Midbrain (tissue), 1 donor: ENCODE data around the gene RHOBTB3.
"Not testable (repeated sequence)": the region's sequence is repeated elsewhere in the genome, so short reads cannot be mapped to it uniquely, and the experiment has no call there.

ENCODE experiments used
- DNase-seq: peaks from one replicate; lab custom pipeline; 2025; lab: John Stamatoyannopoulos, UW

RHOBTB3 gene

DNA sequence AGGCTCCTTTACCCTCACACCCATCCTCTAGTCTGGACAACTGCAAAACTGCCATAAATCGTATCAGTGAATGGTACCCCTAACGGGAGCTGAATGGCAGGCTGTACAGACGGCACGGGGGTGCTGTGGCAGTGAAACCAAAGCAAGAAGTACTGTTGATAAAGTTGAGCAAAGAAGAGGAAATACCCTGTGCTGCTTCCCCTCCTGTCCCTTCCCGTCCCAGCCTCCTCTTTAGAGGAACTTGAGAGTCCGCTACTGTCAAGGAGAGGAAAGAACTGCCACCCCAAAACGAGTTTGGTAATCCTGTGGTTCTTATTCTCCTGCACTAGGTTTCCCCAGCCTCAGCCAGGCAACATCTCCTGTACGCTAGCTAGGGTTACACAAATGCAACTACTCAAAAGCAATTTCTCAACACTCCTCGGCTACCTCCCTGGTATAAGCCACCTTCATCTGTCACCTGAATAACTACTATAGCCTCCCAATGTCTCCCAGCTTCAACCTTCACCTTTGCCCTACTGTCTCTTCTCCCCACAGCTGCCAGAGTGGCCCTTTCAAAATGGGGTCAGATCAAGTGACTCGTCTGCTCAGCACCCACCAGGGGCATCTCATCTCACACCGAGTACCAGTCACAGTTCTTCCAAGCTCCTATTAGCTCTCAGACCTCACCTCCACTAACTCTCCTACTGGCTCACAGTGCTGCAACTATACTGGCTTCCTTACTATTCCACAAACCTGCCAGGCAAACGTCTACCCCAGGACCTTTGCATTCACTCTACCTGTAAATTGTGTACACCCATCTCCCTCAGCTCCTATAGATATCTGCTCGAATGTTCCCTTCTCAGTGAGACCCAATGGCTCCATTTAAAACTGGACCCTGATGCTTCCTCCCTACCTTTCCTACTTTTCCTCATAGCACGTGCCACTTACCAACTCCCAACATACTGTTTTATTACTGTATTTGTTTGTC lies 87.3 kb downstream of the RHOBTB3 start:
- peak; percentile 52 for DNase-seq

DNA sequence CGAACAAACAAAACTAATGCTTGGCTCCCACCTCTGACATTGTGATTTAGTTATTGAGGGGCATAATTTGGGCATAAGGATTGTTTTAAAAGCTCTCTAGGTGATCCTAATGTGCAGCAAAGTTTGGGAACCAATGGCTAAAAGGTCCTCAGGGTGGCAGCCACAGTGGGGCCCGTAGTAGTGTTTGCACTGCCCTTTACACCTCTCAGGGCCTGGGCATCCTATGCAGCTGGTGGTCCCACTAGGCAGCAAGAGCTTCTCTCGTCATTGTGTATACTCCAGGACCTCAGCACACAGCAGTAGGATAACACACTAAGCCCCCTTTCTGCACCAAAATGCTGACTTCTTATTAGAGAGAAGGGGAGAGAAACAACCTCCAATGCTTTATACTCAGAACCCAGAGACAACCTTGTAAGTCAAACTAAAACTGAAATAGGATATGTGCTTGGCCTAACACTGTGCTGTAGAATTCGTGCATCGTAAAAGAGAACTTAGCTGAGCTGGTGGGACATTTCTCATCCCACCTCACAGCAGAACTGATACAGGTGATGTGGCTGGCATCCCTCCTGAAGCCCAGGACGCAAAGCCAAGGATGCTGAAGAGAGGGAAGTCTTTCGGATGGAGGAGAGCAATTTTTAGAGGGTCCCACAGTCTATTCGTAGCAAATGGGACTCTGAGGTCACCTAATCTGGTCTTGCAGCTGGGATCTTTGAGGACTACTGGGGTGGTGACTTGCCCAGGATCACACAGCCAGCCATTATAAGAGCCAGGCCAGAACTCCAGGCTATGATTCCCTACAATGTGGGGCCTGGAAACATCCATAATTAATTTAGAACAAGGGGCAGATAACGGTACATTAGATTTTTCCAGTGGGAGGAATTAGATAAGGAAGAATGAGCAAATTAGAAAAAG lies 90.2 kb downstream of the RHOBTB3 start:
- DNase-seq: no peak

- DNase-seq: peak; percentile 62
Measured at GRCh38 chr5:95822043-95822541, 91.0 kb downstream of the RHOBTB3 start.

- peak; percentile 66 for DNase-seq
Measured at GRCh38 chr5:95822542-95823181, 91.5 kb downstream of the RHOBTB3 start, which contains the start of gene GLRX. Gene GLRX, minus strand, starts transcription at chr5:95822726. Its CDS starts 64 bp downstream, at chr5:95822662.

DNA sequence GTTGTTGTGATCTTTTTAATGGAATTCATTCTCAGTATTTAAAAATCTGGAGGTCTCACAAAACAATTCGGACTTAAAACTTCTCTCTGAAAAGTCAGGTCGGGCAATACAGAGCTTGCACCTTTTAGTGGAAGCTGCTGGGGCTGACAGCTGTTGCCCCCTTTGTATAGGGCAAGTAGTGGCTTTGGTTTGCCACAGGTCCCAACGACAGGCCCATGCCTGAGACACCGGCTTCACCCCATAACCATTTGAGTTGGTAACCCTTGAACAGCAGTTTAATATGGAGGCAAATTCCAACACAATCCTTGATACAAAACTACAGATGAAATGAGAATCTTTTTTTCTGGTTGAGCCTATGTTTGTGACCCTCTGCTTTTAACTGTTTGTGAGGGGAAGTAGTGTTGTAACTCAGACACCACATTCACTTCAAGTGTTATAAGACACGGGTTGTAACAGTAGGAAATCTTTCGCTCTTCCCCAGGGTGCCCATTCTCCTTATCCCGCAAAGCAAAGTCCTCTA lies 92.1 kb downstream of the RHOBTB3 start:
- no peak for DNase-seq

DNA sequence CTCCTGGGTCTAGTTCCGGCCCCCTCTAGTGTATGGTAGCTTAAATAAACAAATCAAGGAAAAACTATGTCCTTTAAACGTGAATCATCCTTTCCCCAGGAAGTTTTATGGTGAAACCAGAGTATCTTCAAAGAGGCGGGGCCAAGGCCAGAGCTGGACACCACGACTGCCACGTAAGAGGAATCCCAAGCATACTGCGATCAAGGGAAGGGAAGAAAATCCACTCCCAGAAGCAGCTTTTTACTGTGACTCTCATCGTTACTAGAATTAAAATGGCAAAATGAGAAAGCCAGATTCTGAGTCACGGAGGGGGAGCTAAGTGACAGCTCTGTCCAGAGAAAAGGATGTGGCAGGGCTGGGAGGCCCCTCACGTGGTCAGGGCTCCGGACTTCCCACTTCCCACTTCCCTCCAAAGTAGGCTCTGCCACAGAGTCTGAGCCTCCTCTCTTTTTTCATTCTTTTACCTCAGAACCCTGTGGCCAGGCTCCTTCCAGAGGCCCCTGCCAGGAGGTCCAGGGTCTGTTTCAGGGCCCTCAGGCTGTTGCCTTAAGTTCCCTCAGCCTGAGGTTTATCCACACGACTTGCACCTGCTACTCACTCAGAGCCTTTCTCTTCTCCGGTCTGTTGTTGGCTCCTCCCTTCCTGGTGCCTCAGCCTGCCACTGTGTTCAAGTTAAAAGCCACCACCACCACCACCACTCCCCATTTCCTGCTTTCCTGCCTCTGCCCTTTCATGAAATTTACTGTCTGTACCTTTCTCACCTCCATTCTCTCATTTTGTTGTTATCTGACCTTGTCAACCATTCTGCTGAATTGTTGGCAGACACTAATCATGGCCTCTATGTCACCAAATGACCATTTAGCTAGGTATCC lies 92.8 kb downstream of the RHOBTB3 start:
- DNase-seq: no peak

DNA sequence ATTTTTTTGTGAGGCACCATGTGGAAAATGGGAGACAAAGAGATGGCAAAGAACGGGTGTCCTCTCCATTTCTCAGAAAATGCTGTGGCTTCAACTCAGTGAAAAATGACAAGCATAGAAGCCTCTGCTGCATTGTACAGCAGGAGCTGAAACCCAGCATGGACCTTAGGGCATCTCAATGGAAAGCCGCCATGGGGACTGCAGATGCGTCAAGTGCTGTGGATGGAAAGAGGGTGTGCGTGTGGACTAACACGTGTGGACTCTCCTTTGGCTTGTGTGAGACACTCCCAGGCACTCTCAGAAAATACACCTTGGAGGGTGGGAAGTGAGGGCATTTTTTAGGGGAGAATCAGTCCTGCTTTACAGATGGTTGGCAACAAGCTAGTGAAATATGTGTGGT lies 93.6 kb downstream of the RHOBTB3 start:
- DNase-seq: no peak

GRCh38 chr5:95825495-95825894 lies 94.4 kb downstream of the RHOBTB3 start:
- DNase-seq: no peak

DNA sequence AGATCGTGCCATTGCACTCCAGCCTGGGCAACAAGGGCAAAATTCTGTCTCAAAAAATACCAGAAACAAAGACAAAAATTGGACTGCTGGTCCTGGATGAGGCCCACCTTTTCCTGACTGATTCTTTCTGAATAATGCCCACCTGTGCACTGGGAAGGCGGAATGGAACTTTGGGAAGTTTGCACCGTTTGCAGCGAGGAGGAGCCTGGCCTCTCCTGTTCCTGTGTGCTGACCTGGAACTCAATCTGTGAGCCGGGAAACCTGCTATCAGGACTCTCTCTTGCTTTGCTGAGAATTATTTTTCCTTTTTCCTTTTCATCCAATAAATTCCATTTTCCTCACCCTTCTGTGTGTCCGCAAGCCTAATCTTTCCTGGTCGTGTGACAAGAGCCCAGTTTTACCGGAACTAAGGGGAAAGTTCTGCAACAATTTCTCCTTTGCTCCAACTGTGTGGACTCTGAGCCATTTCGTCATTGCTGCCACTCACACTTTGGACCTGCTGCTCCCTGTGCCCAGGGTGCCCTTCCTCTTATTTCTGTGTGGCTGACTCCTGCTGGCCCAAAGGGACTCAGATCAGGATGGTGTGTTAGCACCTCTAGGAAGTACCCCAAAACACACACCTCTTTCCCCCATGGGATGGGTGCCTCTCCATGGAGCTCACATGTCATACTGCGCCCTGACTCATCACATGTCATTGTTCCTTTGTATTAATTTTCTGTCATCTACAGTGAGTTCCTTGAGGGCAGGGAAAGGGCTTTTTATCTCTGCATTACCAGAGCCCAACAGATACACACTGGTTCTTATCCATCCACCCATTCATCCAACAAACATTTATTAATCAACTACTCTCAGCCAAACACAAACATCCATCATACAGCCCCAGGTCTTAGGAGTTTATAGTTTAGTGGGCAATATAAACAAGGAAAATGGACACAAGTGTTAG lies 96.1 kb downstream of the RHOBTB3 start:
- no peak for DNase-seq

DNA sequence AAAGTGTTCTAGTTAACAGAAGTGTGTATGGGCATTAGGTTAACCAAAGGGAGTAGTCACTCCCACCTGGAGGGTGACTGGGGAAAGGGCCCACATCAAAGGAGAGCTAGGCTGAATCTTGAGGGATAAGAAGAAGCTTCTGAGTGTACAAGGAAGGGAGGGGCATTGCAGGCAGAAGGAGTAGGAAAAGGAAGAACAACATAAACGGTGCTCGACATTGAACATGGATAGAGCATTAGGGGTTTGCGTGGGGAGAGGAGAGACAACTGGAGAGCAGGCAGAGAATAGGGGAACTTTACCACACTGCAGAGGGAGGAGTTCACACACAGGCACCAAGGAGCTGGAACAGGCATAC lies 96.7 kb downstream of the RHOBTB3 start:
- no peak for DNase-seq

DNA sequence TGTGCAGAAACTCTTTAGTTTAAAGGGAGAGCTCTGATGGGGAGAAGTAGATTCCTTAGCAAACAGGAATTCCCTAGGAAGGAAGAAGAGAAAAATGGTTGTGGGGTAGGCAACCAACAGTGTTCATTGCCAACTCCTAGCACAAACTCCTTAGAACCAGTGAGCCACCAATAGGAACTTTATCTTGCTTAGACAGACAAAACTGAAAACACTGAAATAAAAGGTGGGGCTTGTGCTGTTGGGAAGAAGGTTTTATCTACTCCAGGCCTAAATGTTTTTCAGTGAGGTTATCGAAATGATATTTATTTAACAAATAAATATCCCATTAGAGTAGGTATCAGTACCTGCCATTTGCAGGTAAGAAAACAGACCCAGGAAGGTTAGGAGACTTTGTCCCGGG lies 99.1 kb downstream of the RHOBTB3 start:
- no peak for DNase-seq

- DNase-seq: no peak
Measured at GRCh38 chr5:95832664-95833063, 101.5 kb downstream of the RHOBTB3 start.

GRCh38 chr5:95835682-95836385 lies 104.7 kb downstream of the RHOBTB3 start:
- no peak for DNase-seq

- DNase-seq: no peak
Measured at GRCh38 chr5:95836544-95836943, 105.4 kb downstream of the RHOBTB3 start.

- DNase-seq: not testable (repeated sequence)
Measured at GRCh38 chr5:95836971-95837370, 105.8 kb downstream of the RHOBTB3 start.

DNA sequence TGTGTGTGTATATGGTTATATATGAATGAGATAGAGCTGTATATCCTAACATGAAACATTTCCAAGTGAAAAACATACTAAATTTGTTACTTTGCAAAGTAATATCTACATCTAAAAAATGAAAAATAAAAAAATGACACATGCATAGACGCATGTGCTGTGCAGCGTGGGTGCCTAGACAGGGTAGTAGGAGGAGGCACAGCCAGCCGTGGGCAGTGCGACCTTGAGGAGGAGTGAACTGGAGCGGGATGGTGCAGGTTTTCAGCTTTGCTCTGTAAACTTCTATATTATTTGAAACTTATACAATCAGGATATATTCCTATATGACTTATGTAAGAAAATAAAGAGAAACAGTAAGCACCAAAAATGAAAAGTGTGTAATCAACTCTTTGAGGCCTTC lies 106.4 kb downstream of the RHOBTB3 start:
- no peak for DNase-seq

DNA sequence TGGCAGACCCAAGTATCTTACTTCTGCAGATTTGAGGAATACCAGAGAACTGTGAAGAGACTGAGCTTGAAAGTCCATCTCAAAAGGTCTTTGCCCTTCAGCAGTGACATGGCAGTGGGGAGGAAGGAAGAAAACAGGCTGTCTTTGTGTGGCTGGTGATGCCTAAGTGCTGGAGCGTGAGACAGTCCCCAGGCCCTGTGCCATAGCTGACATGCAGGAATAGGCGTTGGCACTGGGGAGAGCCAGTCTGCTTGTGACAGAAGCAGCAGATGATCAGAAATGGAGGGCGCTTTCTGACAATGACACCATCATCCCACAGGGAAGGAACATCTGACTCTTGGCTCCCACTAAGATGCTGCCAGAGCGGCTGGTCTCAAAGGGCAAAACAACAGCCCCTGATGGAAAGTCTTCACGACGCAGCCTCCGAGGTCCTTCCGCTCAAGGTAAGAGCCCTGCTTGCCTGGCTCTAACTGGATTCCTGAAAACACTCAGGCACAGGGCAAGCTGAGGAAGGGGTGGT lies 106.9 kb downstream of the RHOBTB3 start:
- peak; percentile 30 for DNase-seq

GRCh38 chr5:95838556-95838955 lies 107.4 kb downstream of the RHOBTB3 start:
- no peak for DNase-seq

DNA sequence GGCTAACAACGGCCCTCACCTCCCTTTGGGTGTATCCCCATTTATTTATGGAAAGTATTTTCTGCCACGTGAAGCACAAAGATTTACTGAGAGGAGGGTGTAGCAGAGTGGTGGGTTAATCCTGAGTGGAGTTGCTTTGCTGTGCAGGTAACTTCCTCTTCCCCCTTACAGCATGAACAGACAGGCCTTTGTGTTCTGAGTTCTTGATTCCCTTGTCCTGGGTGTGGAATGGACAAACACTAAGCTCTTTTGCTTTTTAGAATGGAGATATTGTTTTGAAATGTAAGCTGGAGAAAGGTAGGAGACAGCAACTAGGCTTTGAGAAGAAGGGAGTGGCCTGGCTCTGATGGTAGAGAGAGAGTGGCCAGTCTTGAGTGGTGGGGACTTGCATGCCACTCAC lies 108.5 kb downstream of the RHOBTB3 start:
- no peak for DNase-seq
